DMS 273 treated with DMSO at 0.1 percent for 48 hours (cell line): ENCODE measurements around the gene NFXL1.
A peak's percentile ranks its signal among the peaks of the same experiment; 100 is the strongest.
"Not testable (repeated sequence)": the region's sequence is repeated elsewhere in the genome, so short reads cannot be mapped to it uniquely, and the experiment has no call there.

ENCODE experiments used
- DNase-seq: peaks from one replicate; lab custom pipeline; 2025; lab: John Stamatoyannopoulos, UW

Gene NFXL1

DNA sequence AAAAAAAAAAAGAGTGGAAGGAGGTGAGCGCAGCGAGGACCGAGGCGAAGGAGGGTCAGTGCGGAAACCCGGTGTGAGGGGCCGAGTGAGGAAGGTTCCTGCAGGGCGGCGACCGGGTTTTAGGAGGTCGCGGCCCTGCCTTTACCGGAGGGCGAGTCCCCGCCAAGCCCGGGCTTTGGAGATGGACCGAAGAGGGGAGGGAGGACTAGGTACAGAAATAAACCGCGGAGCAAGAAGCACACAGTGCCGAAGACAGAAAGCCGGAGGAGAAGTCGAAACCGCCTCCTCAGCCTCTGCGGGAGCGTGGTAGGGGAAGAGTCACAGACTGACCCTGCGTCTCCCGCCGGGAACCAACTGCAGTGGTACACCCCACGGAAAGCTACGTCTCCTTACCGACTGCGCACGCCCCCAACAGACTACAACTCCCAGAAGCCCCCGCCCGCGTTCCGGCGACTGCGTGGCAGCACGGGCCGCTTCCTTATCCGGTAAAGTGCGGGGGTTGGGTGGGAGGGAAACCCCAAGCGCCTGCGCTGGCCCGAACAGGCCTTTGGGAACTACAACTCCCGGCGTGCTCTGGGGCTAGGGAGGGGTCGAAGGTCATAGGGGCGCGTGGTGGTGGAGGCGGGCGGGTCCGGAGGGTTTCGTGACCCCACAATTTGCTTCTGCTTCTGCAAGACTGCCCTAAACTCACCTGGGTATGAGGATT, at the start of gene NFXL1:
NFXL1 (minus strand) TSS at position 364 of the 706 bp plus-strand sequence. CDS start 380 bp downstream, outside the sequence.
- peak; percentile 72 for DNase-seq

DNA sequence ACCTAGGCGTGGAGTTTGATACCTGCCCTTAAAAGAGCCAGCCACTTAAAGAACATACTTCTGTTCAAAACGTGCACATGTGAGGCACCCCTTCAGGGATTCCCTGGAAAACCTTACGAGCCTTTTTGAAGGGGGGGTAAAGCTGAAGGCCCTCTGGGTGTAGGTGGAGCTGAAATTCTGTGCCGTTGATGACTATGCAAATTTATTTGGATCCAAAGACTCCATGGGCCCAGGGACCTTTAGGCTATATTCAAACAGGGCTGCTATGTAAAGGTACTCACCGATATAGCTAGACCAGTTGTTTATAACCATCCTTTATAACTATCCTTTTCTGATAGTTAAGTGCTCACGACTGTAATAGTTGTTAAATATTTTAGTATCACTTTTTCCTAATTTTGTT, 40.3 kb upstream of the NFXL1 start:
- no peak for DNase-seq

DNA sequence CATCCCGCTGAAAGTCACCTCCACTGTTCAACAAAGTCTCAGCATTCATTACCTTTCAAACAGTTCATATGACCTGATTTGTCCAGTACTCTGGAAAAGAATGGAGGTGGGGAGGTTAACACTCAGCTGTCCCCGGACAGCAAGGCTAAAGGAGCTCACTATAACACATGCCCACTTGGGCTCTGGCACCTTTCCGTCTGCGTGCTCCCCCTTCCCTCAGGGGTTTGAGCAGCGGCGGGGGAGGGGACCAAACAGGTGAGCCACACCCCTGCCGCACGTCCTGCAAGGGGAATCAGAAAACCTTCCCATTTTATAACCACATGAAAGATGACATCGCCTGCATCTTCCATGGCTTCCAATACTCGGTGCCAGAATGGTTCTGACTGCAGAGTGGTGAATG, 39.9 kb upstream of the NFXL1 start:
- DNase-seq: no peak

DNA sequence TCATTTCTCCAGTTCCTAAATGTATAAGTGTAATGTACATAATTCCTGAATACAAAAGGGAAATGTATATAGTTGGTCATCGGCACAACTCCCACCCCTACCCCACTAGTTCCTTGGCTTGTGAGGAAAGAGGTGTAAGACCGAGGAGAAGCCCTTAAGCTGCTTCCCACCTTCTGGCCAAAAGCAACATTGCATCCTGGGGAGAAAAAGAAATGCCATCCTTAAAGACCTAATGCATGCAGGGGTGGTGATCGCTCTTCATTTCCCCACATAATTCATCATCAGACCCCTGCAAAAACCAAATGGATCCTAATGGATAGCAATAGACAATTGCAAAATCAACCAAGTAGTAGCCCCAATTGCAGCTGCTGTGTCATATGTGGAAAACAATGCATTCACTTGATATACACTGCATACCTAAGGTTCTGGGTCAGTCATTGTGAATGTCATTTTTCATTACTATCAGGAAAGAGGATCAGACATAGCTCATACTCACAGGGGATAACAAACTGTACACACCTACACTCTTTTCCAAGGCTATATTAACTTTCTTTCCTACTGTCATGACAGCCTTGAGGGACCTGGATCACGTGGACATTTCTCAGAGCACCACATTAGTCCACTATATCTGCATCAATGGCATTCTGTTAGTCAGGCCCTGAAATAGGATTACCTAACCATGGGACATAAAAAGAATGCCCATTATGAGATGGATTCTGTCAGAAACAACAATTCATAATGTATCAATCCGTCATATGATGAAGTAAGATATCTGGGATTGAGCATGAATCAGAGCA, 31.7 kb upstream of the NFXL1 start:
- DNase-seq: no peak

DNA sequence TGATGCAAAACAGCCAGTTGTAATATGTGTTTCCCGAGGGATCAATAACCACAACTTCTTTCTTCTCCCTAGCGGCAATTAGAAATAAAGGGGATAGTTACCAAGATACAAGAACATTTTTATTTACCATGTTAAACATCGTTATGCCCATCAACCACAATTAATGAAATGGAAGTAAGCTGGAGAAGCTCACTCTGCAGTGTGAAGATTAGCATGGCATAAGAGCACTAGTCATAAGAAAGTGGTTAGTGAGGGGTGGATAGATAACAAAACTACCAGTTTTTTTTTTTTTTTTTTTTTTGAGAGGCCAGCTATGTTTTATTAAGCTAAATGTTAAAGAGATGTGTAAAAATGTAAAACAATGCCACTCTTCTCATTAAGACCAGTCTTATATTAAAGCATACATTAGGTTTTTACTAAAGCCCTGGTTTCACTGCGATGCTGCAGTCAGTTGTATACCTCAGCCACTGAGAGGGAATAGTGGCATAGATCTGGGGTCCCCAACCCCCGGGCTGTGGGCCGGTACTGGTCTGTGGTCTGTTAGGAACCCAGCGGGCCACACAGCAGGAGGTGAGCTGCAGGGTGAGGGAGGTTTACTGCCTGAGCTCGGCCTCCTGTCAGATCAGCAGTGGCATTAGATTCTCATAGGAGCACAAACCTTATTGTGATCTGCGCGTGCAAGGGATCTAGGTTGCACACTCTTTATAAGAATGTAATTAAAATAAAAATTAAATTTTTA, 27.9 kb upstream of the NFXL1 start:
- DNase-seq: no peak

DNA sequence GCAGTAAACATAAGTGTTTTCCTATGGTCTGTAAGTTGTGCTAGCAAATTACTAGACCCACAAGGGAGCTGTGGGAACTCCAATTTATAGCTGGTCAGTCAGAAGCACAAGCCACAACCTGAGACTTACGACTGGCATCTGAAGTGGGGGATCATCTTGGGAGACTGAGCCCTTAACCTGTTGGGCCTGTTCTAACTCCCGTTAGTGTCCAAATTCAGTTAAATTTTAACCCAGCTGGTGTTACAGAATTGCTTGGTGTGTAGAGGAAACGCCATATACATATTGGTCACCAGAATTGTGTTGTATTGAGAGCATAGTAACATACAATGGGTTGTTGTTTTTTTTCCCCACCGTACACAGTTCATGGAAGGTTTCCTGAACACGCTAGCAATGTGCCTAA, 25.1 kb upstream of the NFXL1 start:
- DNase-seq: no peak

DNA sequence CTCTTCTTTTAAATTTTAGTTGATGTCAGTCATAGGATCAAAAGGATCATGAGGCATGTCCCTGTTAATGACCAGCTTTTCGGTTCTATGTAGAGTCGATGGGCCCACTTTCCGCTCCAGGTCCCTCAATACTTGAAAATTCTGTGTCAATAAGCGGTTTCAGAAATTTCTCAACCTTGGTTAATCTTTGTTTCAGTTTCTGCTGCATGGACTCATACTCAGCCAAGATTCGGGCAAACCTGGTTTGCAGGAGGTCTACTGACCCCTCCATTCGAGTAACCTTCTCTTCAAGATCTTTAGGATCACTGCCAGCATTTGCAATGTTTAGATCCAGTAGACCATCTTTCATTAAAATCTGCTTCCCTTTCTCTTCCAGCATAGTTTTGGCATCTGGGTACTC, 22.0 kb upstream of the NFXL1 start:
- DNase-seq: no peak

DNA sequence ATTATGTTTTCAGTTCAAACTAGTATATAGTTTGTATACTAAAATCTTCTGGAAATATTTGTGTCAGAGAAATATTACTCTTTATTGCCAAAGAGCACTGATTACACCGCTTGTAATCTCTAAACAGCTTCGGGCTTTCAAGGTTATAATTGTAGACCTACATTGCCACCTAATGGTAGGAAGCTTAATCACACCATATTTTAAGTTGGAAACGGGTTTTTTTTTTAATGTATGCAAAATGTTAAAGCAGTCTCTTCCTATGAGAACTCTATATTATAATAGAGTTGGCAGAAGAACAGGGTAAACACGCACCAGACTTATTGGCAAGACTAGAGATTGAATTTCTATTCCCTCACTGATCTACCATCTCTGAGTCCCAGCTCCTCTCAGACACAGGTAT, 19.5 kb upstream of the NFXL1 start:
- no peak for DNase-seq

DNA sequence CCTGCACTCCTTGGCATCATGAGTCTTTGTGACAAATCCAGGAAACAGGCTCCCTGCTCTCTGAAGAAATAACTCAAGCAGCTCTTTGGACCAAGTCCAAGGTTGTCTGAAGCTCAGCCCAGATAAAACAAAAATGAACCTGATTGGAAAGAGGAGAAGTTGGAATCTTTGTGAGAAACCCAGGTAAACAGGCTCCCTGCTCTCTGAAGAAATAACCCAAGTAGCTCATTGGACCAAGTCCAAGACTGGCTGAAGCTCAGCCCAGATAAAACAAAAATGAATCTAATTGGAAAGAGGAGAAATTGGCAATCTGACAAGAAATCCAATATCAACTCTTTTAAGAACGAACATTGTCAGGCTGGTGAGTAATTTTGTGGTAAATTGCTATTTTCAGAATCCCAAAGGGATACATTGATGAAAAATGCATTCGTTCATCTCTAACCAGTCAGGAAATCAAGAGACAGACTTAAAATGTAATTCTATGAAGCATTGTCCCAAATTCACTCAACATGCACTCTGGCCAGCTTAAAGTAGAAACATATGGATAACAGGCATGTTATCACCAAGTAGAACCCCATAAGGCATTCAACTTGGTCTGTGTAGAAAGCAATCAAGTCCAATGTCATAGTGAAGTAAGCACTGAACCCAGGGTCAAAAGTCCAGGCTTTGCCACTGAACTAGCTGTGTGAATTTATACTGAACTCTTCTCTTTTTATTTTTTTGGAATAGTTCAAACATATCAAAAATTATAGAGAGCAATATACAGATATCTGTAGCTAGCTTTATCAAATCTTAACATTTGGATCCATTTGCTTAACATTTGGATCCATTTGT, 16.8 kb upstream of the NFXL1 start:
- no peak for DNase-seq

DNA sequence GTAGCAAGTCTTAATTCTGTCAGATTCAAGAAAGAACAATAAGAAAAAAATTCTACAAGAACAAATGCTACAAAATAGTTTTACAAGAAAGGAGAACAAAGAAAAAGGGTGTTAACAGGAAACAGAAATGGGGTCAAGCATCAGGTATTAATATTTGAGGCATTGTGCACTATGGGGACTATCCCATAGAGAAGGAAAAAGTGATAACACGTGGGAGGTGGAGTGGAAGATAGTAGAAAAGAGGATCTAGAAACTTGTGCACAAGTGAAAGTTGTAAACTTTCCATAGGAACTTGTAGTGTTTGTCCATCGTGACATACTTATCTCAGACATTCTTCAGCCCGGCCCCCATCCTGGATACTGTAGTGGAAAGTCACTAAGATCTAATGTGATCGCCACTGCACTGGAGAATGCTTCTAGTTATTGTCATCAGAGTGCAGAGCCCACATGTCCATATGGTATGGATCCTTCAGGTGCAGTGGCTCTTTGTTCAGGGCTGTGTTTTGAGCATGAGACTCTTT, 15.4 kb upstream of the NFXL1 start:
- no peak for DNase-seq

DNA sequence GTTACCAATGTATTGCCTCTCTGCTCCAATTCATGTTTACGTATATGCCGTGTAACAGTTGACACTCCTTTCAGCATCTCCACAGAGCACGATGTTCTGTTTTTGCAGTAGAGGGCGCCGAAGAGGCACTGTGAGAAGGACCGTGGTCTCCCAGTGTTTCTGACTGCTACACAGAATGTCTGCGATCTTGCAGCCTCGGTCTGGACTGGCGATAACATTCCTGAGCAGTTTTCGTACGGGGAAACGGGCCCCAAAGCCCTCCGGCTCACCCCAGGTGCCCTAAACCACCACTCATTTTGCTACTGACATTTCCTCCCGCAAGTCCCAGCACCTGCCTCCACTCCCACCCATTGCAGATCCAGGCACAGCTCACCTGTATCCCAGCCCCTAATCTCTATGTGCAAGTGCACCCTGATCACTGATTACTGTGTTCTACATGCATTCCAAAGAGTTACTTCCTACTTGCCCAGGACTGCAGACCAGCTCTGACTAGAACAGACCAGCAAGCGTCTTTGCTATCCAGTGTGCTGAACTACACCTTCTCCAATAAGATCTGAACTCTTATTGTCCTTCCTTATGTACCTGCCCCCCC, 12.4 kb upstream of the NFXL1 start:
- DNase-seq: no peak

DNA sequence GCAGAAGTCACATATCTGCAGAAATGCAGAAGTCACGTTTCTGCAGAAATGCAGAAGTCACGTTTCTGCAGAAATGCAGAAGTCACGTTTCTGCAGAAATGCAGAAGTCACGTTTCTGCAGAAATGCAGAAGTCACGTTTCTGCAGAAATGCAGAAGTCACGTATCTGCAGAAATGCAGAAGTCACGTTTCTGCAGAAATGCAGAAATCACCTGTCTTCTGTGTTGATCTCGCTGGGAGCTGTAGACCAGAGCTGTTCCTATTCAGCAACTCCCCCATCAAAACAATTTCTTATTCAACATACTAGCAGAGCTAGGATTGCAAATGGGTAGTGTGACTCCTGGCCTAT, 8.9 kb upstream of the NFXL1 start:
- not testable (repeated sequence) for DNase-seq

DNA sequence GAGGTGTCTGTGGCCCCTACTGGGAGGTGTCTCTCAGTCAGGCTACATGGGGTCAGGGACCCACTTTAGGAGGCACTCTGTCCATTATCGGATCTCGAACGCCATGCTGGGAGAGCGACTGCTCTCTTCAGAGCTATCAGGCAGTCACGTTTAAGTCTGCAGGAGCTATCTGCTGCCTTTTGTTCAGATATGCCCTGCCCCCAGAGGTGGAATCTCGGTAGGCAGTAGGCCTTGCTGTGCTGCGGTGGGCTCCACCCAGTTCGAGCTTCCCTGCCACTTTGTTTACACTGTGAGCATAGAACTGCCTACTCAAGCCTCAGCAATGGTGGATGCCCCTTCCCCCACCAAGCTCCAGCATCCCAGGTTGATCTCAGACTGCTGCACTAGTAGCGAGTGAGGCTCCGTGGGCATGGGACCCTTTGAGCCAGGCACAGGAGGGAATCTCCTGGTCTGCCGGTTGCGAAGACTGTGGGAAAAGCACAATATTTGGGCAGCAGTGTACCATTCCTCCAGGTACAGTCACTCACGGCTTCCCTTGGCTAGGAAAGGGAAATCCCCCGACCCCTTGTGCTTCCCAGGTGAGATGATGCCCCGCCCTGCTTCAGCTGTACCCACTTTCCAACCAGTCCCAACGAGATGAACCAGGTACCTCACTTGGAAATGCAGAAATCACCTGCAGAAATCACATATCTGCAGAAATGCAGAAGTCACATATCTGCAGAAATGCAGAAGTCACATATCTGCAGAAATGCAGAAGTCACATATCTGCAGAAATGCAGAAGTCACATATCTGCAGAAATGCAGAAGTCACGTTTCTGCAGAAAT, 8.3 kb upstream of the NFXL1 start:
- DNase-seq: not testable (repeated sequence)

DNA sequence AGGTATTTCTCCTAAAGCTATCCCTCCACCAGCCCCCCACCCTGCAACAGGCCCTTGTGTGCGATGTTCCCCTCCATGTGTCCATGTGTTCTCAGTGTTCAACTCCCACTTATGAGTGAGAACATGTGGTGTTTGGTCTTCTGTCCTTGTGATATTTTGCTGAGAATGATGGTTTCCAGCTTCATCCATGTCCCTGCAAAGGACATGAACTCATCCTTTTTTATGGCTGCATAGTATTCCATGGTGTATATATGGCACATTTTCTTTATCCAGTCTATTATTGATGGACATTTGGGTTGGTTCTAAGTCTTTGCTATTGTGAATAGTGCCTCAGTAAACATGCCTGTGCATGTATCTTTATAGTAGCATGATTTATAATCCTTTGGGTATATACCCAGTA, 2.8 kb upstream of the NFXL1 start:
- DNase-seq: not testable (repeated sequence)

DNA sequence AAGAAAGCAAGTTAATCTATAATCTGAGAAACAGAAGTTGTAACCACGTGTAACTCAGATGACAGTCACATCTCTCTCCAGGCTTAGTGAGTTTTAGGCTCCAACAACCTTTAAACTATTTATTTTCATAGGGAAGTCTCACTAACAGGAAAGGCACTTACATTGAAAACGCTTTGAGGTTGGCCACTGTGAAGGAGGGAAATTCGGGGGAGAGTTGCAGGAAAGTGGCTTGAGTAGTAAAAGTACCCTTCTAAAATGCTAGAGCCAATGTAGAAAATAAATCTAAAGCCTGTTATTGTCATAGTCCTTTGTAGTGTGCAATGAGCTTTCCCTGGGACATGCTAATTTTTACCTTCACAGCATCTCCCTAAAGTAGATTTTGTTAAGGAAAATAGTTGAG, 995 bp upstream of the NFXL1 start:
- DNase-seq: no peak

DNA sequence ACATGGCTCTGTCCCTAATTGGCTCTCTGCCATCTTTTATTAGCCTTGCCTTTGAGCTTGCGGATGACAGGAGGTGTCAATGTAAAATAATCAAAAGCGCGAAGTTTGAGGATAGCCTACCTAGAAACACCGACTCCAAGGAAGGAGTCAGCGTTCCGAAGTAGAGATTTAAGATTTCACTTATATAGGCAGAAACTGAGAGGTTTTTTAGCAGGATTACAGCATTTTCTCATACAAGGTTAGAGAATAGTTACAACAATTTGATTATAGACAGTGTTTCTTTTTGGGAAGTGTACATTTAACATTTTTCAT, 499 bp upstream of the NFXL1 start:
- no peak for DNase-seq

DNA sequence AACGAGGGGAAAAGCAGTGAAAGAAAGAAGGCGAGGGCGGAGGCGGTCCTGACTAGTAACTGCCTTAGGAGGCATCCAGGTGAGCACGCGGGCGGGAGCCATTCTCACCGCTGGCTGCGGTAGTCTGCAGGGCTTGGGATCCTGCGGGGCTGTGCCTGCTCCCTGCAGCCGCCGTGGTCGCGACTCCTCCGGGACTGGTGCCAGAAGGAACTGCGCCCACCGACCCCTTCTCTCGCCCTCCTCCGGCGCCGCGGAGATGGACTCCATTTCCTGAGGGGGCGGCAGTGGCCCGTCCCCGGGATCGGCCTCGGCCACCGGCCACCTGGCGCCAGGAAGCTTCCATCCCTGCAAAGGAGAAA, 543 bp downstream of the NFXL1 start:
- no peak for DNase-seq

DNA sequence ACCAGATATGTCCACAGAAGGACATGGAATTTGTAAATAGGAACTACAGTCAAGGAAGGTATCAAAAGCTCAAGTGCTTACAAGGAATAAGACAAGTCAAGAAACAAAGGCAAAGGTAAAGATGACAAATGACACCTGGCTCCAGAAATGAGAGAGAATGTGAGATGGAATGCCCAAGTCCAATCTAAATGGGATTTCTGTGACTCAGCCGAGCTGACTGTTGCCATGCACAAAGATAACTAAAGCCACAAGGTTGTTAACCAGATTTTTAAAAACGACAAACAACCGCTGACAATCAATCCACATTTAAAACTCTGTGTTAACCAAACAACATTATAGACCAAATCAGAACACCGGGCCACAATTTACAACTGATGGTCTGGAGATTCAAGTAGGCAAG, 1.1 kb downstream of the NFXL1 start:
- DNase-seq: no peak

DNA sequence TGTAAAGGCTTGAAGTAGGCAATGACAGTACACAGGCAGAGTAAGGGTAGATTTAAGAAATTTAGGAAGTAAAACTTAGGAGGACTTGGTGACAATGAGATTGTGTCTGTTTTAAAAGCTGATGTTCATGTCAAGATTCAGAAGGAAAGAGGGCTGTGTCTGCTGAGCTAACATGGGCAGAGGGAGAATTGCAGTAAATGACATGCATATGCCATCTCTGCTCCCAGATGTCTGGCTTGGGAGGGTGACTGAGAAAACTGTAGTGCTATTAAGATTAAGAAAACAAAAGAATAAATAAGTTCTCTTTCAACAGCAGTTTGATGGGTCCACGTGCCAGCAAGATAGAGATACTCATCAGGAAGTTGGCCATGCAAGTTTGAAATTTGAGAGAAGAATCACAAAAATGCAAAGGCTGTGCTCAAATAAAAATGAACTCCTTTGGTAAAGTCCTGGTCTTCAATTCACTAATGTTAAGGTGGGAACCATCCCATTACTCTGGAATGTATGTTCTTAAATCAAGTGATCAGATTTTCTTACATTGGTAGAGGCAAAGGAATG, 7.2 kb downstream of the NFXL1 start:
- DNase-seq: no peak

DNA sequence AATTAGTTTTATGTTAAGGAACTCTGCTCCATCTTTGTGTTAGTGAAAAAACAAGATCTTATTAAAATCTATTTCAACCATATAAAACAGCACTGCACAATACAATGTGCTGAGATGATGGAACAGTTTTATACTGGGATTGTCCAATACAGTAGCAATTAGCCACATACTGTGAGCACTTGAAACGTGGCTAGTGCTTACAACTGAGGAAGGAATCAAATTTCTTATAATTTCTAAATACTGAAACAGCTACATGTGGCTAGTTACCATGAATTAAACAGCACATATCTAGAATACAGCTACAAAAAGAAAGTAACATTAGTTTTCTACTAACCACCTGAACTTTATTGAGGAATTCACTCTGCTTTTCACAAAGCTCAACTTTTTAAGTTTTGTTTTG, 14.7 kb downstream of the NFXL1 start:
- DNase-seq: no peak

DNA sequence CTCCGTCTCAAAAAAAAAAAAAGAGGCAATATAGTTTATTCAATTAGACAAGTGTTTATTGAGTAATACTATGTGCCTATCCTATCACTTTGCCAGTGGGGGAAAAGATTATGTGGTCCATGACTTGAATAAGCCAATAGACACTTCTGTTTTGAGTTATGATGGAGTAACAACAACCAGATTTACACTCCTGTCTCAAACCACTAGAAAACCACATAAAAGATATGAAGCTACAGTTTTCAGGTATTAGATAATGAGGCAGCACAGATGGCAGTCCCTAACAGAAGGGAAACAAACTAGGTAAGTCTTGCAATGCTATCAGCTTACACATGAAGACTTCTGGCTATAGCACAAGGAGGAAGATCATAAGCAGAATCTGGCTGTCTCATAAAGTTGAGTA, 22.5 kb downstream of the NFXL1 start:
- no peak for DNase-seq
